ENCODE measurements around the gene GRIP2. TPM values are rescaled to one million over a fixed set of nuclear protein-coding genes. Genes with fewer than 3 reads are reported as not detected.
A peak's percentile ranks its signal among the peaks of the same experiment; 100 is the strongest.

Gene GRIP2
- total and polyA plus RNA-seq, 9 of the 15 experiments (the other 6 are each of a cell fraction or from before 2014, with no cell fraction given) = 0.01 TPM; not detected in 7

- CTCF ChIA-PET (ENCODE audit: low intra/inter-chr PET ratio) = no interaction called here
- Histone ChIP-seq H3K4me3 (no peak overlapping the region), H2AFZ (ENCODE audit: low read depth, low read length) (no peak overlapping the region), H3K79me2 (ENCODE audit: control insufficient read depth, insufficient read depth, low read length) (no peaks in the 10 kb centered on the region), H3K27me3 (ENCODE audit: control insufficient read depth in 2 of 2, insufficient read depth in 2 of 2, low read length in 2 of 2) (peaks cover 36 to 84% of the 10 kb centered on the region in 2 experiments), H3K9me3 (replicated peaks; ENCODE audit: control insufficient read depth, insufficient read depth, low read depth, low read length) (no peaks in the 10 kb centered on the region), H3K9me1 (ENCODE audit: control insufficient read depth, insufficient read depth, low read length) (no peaks in the 10 kb centered on the region), H3K36me3 (ENCODE audit: control insufficient read depth, insufficient read depth, low read length) (no peaks in the 10 kb centered on the region), H3K4me2 (ENCODE audit: insufficient read depth, low read length) (no peak overlapping the region), H3K9ac (ENCODE audit: insufficient read depth in 1 of 2, low read depth in 2 of 2, low read length in 2 of 2) (no peak overlapping the region), H4K20me1 (replicated peaks; ENCODE audit: control insufficient read depth, insufficient read depth, low read length) (peaks cover 17% of the 10 kb centered on the region), H3K4me1 (replicated peaks in 1 of 2; ENCODE audit: control insufficient read depth in 2 of 2, insufficient read depth in 2 of 2, low read length in 2 of 2) (peaks cover 0 to 4% of the 10 kb centered on the region in 2 experiments; a peak in 1 of 5 replicates), H3K27ac (ENCODE audit: extremely low read depth, low read depth, low read length) (no peak overlapping the region)
- WGBS (ENCODE audit: insufficient coverage, low coverage, missing lambda C conversion rate) = 0% methylated on average over 5 of the region's 5 CpGs
- DNase-seq (ENCODE audit: extremely low read depth in 1 of 4, low spot score in 3 of 4) (no peak), ATAC-seq (no peak; the same call in 2 of the 3 replicates), FAIRE-seq (no peak)
- POLR2A ChIA-PET = interaction anchor here (0.7 kb wide), 1 partner anchor 18 kb away, joined by 3 read pairs; no protein-coding TSS in a partner anchor
- in situ Hi-C loops (cut with MboI) = no loop called here
- intact Hi-C loops (cut with micrococcal nuclease) = no loop called here
- TF ChIP-seq CTCF (IDR thresholded peaks at IDR 0.05 in 2 of 3, conservative IDR thresholded peaks at IDR 0.05 in 1 of 3; ENCODE audit: insufficient read depth in 2 of 3, low read depth in 1 of 3, low read length in 3 of 3) (peak in 1 of 3 experiments; percentile 23; a peak in 1 of 6 replicates), POLR2H (tag; IDR thresholded peaks at IDR 0.05; ENCODE audit: low read depth) (no peak), RAD21 (CRISPR knock-in tag; conservative IDR thresholded peaks at IDR 0.05 in 1 of 2, IDR thresholded peaks at IDR 0.05 in 1 of 2) (peak in 1 of 2 experiments; percentile 39; a peak in 2 of 4 replicates)
- no TSS peak for BruUV-seq (replicated peaks)
These were observed 37.8 kb upstream of the GRIP2 start for GRCh38 chr3:14577897-14578296.

Measured in K562 (cell line).